H9 (cell line): Measurements from ENCODE around the gene LMX1B. TPM values are rescaled to one million over a fixed set of nuclear protein-coding genes. Genes with fewer than 3 reads are reported as not detected.

ENCODE experiments used
- DNase-seq: peaks from one replicate; pipeline ENCODE4 v3.0.0-alpha.2; 2017
- H2AFZ ChIP-seq: one replicate; pipeline ENCODE4 v1.6.1; 2013; ENCODE audit warnings: mild to moderate bottlenecking, low read length, control low read depth, moderate library complexity
- H2AK5ac ChIP-seq: 2 replicates; pipeline ENCODE4 v1.6.1; 2013; ENCODE audit warnings: low read length, control low read depth, mixed read lengths; ENCODE audit not compliant: insufficient read length
- H2BK120ac ChIP-seq: one replicate; pipeline ENCODE4 v1.6.1; 2013; ENCODE audit warnings: low read depth, mild to moderate bottlenecking, low read length, control low read depth, inconsistent platforms; ENCODE audit not compliant: poor library complexity, severe bottlenecking
- H2BK12ac ChIP-seq: 2 replicates; pipeline ENCODE4 v1.6.1; 2013; ENCODE audit warnings: low read length, control low read depth, mixed read lengths, low read depth; ENCODE audit not compliant: insufficient read length
- H2BK15ac ChIP-seq: 2 replicates; pipeline ENCODE4 v1.6.1; 2013; ENCODE audit warnings: low read depth, low read length, control low read depth
- H2BK20ac ChIP-seq: one replicate; pipeline ENCODE4 v1.6.1; 2013; ENCODE audit warnings: low read depth, mild to moderate bottlenecking, low read length, control low read depth, inconsistent platforms; ENCODE audit not compliant: poor library complexity, severe bottlenecking
- H2BK5ac ChIP-seq: 2 replicates; pipeline ENCODE4 v1.6.1; 2013; ENCODE audit warnings: low read length, control low read depth, mixed read lengths; ENCODE audit not compliant: insufficient read length
- H3K14ac ChIP-seq: 2 replicates; pipeline ENCODE4 v1.6.1; 2013; ENCODE audit warnings: low read length, control low read depth; ENCODE audit not compliant: insufficient read depth
- H3K18ac ChIP-seq: 2 replicates; pipeline ENCODE4 v1.6.1; 2013; ENCODE audit warnings: low read depth, mild to moderate bottlenecking, mixed read lengths, low read length, control low read depth; ENCODE audit not compliant: insufficient read length
- H3K23ac ChIP-seq: 2 replicates; pipeline ENCODE4 v1.6.1; 2013; ENCODE audit warnings: low read length, control low read depth, mixed read lengths, low read depth; ENCODE audit not compliant: insufficient read length
- H3K23me2 ChIP-seq: 2 replicates; pipeline ENCODE4 v1.6.1; 2013; ENCODE audit warnings: low read depth, mild to moderate bottlenecking, mixed read lengths, low read length, control low read depth; ENCODE audit not compliant: insufficient read length, poor library complexity, severe bottlenecking
- H3K27ac ChIP-seq: 2 replicates; pipeline ENCODE4 v1.5.1; 2013; ENCODE audit warnings: low read length, control low read depth, mixed read lengths, low read depth; ENCODE audit not compliant: insufficient read length
- H3K27me3 ChIP-seq: 2 replicates; pipeline ENCODE4 v1.6.1; 2013; ENCODE audit warnings: low read length, control low read depth, inconsistent platforms; ENCODE audit not compliant: insufficient read depth
- H3K4ac ChIP-seq: 2 replicates; pipeline ENCODE4 v1.6.1; 2013; ENCODE audit warnings: low read depth, mild to moderate bottlenecking, control low read depth, inconsistent platforms, low read length, moderate library complexity
- H3K4me1 ChIP-seq: 2 replicates; pipeline ENCODE4 v1.6.1; 2013; ENCODE audit warnings: low read length, control low read depth, inconsistent platforms; ENCODE audit not compliant: insufficient read depth
- H3K4me2 ChIP-seq: 2 replicates; pipeline ENCODE4 v1.6.1; 2013; ENCODE audit warnings: low read length, control low read depth, mixed read lengths; ENCODE audit not compliant: insufficient read length, insufficient read depth
- H3K56ac ChIP-seq: 2 replicates; pipeline ENCODE4 v1.6.1; 2013; ENCODE audit warnings: low read depth, mild to moderate bottlenecking, mixed read lengths, low read length, control low read depth; ENCODE audit not compliant: insufficient read length
- H3K79me1 ChIP-seq: 2 replicates; pipeline ENCODE4 v1.6.1; 2013; ENCODE audit warnings: low read depth, mild to moderate bottlenecking, moderate library complexity, low read length, control low read depth, inconsistent platforms; ENCODE audit not compliant: insufficient read depth, poor library complexity, severe bottlenecking
- H3K79me2 ChIP-seq: 2 replicates; pipeline ENCODE4 v1.6.1; 2013; ENCODE audit warnings: low read length, control low read depth, inconsistent platforms; ENCODE audit not compliant: insufficient read depth
- H3K9ac ChIP-seq: 2 replicates; pipeline ENCODE4 v1.6.1; 2013; ENCODE audit warnings: low read length, control low read depth, mixed read lengths; ENCODE audit not compliant: insufficient read length; ENCODE audit errors: extremely low read depth
- H3K9me3 ChIP-seq: one replicate; pipeline ENCODE4 v1.6.1; 2013; ENCODE audit warnings: low read depth, low read length, inconsistent platforms; ENCODE audit not compliant: control insufficient read depth
- H3T11ph ChIP-seq: one replicate; pipeline ENCODE4 v1.6.1; 2013; ENCODE audit warnings: mild to moderate bottlenecking, low read length, control low read depth, inconsistent platforms
- H4K20me1 ChIP-seq: one replicate; pipeline ENCODE4 v1.6.1; 2013; ENCODE audit not compliant: control insufficient read depth, insufficient read length, insufficient read depth
- H4K5ac ChIP-seq: 2 replicates; pipeline ENCODE4 v1.6.1; 2013; ENCODE audit warnings: low read depth, mild to moderate bottlenecking, mixed read lengths, low read length, control low read depth; ENCODE audit not compliant: insufficient read length
- H4K8ac ChIP-seq: replicated peaks from 2 replicates; pipeline ENCODE4 v1.6.1; 2013; ENCODE audit warnings: low read length, control low read depth, mixed read lengths, low read depth; ENCODE audit not compliant: insufficient read length
- H4K91ac ChIP-seq: 2 replicates; pipeline ENCODE4 v1.6.1; 2013; ENCODE audit warnings: low read depth, mild to moderate bottlenecking, moderate library complexity, mixed read lengths, low read length, control low read depth; ENCODE audit not compliant: insufficient read length
- H3K27ac Mint-ChIP-seq, 3 experiments: 2 replicates in 2 of 3; 3 replicates in 1 of 3; pipeline ENCODE4 v1.8.0; 2020 to 2021; ENCODE audit warnings: mixed read lengths in 3 of 3, mild to moderate bottlenecking in 1 of 3, moderate library complexity in 1 of 3
- H3K27me3 Mint-ChIP-seq: 2 replicates; pipeline ENCODE4 v1.8.0; 2021; ENCODE audit warnings: low read depth, mild to moderate bottlenecking, moderate library complexity, mixed read lengths
- H3K36me3 Mint-ChIP-seq, 3 experiments: 2 replicates in 2 of 3; 3 replicates in 1 of 3; pipeline ENCODE4 v1.8.0; 2020 to 2021; ENCODE audit warnings: low read depth in 3 of 3, mixed read lengths in 3 of 3; ENCODE audit not compliant: insufficient read depth in 1 of 3
- H3K4me1 Mint-ChIP-seq, 2 experiments: 2 replicates each; pipeline ENCODE4 v1.8.0; 2020; ENCODE audit warnings: mixed read lengths in 2 of 2
- H3K4me3 Mint-ChIP-seq, 2 experiments: 2 replicates in 1 of 2; 3 replicates in 1 of 2; pipeline ENCODE4 v1.8.0; 2020 to 2021; ENCODE audit warnings: mild to moderate bottlenecking in 2 of 2, mixed read lengths in 2 of 2, moderate library complexity in 1 of 2
- H3K9me3 Mint-ChIP-seq, 2 experiments: 2 replicates in 1 of 2; 3 replicates in 1 of 2; pipeline ENCODE4 v1.8.0; 2020; ENCODE audit warnings: mild to moderate bottlenecking in 2 of 2, mixed read lengths in 2 of 2, moderate library complexity in 1 of 2
- WGBS: extraction: QIAGEN DNeasy Blood & Tissue Kit; methylation state at CpG from one replicate; pipeline ENCODE4 v1.1.7; 2013; ENCODE audit warnings: missing lambda C conversion rate, low lambda C conversion rate, mixed read lengths; ENCODE audit not compliant: insufficient read length; ENCODE audit errors: extremely low coverage; 5-methylcytosine and 5-hydroxymethylcytosine counted together
- total RNA-seq: library from RNA; stranded (reverse); gene quantifications from 2 replicates; pipeline ENCODE4 v1.2.1, GENCODE V29; 2021
- TF ChIP-seq, protein P1 (sequence below): fragments of 200-600 bp; sonication (generic); conservative IDR thresholded peaks from 3 replicates; pipeline ENCODE4 v1.8.0; 2021; ENCODE audit warnings: antibody characterized with exemption, mild to moderate bottlenecking

Gene LMX1B
- total RNA-seq, 1 experiment from 2014 or later = 0.85 TPM

DNA sequence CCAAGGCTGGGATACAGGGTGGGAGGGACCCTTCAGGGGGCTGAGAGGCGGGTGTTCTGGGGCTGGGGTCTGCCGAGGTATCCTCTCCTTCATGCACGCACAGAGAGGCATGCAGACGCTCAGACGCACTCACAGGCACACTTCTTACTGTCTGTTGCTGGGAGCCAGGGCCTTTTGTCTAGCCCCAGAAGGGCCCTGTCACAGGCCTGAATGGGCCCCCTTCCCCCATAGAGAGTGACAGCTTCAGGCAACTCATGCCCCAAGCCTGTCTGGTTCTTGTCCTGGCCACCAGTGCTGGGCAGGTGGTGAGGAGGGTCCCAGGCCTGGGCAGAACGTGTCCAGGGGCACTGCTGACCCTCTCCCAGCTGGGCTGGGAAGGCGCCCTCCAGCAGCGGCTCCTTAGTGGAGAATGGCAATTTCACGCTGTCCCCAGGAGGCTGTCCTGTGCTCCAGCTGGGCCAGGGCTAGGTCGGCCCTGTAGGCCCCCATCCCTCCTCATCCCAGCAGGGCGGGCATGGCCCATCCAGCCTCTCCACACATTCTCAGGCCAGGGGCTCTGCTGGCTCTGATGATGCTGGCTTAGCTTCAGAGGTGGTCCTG lies 45.3 kb downstream of the LMX1B start:
- Histone ChIP-seq H3K56ac (no peak overlapping the region), H2BK5ac (no peak overlapping the region), H3K23ac (no peak overlapping the region), H2BK15ac (no peak overlapping the region), H3T11ph (no peak overlapping the region), H3K27ac (no peak overlapping the region), H3K9ac (no peak overlapping the region), H3K18ac (no peak overlapping the region), H2AFZ (no peak overlapping the region), H3K79me2 (no peaks in the 10 kb centered on the region), H3K27me3 (no peaks in the 10 kb centered on the region), H3K14ac (no peak overlapping the region), H3K4me2 (no peak overlapping the region), H3K23me2 (no peaks in the 10 kb centered on the region), H3K9me3 (no peaks in the 10 kb centered on the region), H2BK12ac (no peak overlapping the region), H3K4ac (no peak overlapping the region), H2BK120ac (no peak overlapping the region), H4K8ac (no peak overlapping the region), H2BK20ac (no peak overlapping the region), H4K91ac (peak overlapping the region; percentile 14), H2AK5ac (no peak overlapping the region), H3K4me1 (peaks cover 2% of the 10 kb centered on the region; the same call in 1 of the 2 replicates), H4K20me1 (no peaks in the 10 kb centered on the region), H4K5ac (no peak overlapping the region), H3K79me1 (no peaks in the 10 kb centered on the region)
- Mint-ChIP-seq H3K4me3 (no peak overlapping the region; a peak in 1 of 5 replicates), H3K27me3 (peaks cover 63% of the 10 kb centered on the region), H3K9me3 (no peaks in the 10 kb centered on the region), H3K36me3 (no peaks in the 10 kb centered on the region; a peak in 1 of 7 replicates), H3K4me1 (peaks cover 14 to 27% of the 10 kb centered on the region in 2 experiments), H3K27ac (no peak overlapping the region)
- no CpG with 5 or more reads among the region's 11 CpGs for WGBS
- TF ChIP-seq, protein P1, sequence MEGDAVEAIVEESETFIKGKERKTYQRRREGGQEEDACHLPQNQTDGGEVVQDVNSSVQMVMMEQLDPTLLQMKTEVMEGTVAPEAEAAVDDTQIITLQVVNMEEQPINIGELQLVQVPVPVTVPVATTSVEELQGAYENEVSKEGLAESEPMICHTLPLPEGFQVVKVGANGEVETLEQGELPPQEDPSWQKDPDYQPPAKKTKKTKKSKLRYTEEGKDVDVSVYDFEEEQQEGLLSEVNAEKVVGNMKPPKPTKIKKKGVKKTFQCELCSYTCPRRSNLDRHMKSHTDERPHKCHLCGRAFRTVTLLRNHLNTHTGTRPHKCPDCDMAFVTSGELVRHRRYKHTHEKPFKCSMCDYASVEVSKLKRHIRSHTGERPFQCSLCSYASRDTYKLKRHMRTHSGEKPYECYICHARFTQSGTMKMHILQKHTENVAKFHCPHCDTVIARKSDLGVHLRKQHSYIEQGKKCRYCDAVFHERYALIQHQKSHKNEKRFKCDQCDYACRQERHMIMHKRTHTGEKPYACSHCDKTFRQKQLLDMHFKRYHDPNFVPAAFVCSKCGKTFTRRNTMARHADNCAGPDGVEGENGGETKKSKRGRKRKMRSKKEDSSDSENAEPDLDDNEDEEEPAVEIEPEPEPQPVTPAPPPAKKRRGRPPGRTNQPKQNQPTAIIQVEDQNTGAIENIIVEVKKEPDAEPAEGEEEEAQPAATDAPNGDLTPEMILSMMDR = no peak
- no peak for DNase-seq
